Activated gamma-delta T cell (primary cell): ENCODE data around the gene ZNF649.
A peak's percentile ranks its signal among the peaks of the same experiment; 100 is the strongest.

Experiments used
- DNase-seq: peaks from one replicate; lab custom pipeline; 2025; lab: John Stamatoyannopoulos, UW

Gene ZNF649

DNA sequence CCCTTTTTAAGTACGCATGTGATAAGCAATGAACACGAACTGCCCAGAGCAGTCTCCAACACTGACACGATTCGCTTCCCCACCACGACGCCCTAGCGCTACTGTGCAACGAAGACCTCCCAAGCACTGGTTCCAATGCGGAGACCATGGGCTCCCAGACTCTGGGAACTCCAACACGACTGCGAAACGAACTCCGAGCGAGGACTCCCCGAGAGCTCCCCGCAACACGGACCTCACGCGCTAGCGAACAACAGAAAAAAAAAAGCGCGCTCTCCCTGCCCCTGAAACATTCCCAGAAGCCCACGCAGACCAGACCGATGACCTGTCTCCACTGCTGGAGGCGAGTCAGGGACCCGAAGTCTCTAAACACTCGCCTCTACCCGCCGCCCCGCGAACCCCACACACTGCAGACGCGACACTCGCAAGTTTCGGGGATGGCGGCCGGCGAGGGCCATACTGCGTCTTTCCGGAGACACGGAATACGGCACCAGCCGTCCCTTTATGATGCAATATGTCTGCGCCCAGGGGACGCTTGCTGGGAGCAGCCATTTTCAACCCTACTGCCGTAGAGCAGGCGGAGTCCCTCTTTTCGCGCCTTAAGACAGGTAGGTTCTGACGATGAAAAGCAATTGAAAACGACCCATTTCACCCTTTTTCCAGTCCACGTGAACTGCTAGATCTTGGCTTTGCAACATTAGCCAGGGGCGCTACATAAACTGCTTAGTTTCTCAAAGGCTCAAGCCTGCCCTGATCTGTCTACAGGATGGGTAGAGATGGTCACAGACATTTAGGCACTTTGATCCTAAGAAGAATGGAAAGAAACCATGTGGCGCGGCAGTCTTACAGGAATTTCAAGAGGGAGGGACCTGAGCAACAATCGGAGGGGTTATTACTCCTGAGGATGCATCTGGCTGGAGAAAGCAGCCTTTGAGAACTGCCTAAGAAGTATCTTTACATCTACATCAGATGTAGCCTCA lies 17.0 kb downstream of the ZNF649 start, which contains the start of gene ZNF577:
TSS of gene ZNF577 (minus strand) at position 430 of the 977 bp plus-strand sequence. CDS start 7,569 bp downstream, outside the sequence.
- DNase-seq: peak; percentile 46

DNA sequence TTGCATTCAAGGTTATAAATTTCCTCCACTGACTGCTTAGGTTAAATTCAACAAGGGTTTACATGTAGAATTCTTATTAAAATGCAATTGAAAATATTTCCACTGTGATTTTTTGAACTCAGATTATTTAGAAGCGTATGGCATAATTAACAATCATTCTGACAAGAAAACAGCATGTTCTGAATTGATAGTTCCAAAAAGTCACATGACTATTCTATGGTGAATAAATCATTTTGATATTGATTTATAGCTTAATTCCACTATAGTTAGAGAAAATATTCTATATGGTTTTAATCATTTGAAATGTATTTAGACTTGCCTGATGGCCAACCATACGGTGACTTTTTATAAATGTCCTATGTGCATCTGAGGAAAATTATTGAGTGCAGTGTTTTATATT lies 20.1 kb downstream of the ZNF649 start:
- DNase-seq: no peak

DNA sequence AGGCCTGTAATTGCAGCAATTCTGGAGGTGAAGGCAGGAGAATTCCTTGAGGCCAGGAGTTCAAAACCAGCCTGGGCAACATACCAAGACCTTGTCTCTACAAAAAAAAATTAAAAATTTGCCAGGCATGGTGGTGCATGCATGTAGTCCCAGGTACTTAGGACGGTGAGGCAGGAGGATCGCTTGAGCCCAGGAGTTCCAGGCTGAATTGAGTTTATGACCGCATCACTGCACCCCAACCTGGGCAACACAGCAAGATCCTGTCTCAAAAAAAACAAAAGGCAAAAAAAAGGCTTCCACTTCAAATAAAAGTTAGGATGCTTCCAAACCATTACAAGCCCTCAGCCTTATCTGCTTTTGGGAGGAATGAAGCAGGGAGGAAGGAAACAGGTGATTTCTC lies 22.3 kb downstream of the ZNF649 start:
- DNase-seq: no peak

DNA sequence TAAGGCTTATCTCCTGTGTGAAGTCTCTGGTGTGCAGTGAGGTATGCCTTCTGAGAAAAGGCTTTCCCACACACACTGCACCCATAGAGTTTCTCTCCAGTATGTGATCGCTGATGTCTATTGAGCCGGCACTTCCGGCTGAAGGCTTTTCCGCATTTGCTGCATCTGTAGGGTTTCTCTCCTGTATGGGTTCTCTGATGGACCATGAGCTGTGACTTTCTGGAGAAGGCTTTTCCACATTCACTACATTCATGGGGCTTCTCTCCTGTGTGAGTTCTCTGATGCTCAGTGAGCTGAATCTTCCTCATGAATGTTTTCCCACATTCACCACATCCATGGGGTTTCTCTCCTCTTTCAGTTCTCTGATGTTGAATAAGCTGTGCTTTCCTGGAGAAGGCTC lies 31.7 kb downstream of the ZNF649 start:
- DNase-seq: no peak

DNA sequence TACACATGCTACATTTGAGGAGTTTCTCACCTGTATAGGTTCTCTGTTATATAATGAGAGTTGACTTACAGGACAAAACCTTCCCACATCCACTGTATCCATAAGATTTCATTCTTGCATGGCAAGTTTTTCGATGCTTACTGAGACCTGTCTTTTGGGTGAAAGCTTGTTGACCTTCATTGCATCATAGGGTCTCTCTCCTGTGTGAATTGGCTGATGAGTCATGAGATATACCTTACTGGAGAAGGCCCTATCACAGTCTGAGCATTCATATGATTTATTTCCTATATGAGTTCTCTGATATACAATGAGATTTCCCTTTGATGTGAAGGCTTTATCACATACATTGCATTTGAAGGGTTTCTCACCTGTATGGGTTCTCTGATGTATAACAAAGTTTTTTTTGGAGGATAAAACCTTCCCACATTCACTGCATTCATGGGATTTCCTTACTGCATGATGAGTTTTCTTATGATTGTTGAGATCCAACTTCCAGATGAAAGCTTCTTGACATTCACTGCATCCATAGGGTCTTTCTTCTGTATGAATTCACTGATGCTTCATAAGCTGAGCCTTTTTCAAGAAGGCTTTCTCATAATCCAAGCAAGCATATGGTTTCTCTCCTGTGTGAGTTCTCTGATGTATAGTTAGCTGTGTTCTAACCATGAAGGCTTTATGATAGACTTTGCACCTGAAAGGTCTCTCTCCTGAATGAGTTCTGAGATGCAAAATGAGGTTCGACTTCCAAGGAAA lies 42.8 kb downstream of the ZNF649 start:
- DNase-seq: no peak
